ENCODE results near the gene UBE3C. TPM values are rescaled to one million over a fixed set of nuclear protein-coding genes. Genes with fewer than 3 reads are reported as not detected.
A peak's percentile ranks its signal among the peaks of the same experiment; 100 is the strongest.

Gene UBE3C
- total and polyA plus RNA-seq, 2 of the 13 experiments (the other 11 are each of a cell fraction or from before 2014, with no cell fraction given): 27.0 to 48.2 TPM

- TF ChIP-seq, protein P1, sequence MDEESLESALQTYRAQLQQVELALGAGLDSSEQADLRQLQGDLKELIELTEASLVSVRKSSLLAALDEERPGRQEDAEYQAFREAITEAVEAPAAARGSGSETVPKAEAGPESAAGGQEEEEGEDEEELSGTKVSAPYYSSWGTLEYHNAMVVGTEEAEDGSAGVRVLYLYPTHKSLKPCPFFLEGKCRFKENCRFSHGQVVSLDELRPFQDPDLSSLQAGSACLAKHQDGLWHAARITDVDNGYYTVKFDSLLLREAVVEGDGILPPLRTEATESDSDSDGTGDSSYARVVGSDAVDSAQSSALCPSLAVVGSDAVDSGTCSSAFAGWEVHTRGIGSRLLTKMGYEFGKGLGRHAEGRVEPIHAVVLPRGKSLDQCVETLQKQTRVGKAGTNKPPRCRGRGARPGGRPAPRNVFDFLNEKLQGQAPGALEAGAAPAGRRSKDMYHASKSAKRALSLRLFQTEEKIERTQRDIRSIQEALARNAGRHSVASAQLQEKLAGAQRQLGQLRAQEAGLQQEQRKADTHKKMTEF (CRISPR knock-in tag; IDR thresholded peaks at IDR 0.05): peak; percentile 49; the same call in 1 of the 2 replicates
- TF ChIP-seq, protein P2, sequence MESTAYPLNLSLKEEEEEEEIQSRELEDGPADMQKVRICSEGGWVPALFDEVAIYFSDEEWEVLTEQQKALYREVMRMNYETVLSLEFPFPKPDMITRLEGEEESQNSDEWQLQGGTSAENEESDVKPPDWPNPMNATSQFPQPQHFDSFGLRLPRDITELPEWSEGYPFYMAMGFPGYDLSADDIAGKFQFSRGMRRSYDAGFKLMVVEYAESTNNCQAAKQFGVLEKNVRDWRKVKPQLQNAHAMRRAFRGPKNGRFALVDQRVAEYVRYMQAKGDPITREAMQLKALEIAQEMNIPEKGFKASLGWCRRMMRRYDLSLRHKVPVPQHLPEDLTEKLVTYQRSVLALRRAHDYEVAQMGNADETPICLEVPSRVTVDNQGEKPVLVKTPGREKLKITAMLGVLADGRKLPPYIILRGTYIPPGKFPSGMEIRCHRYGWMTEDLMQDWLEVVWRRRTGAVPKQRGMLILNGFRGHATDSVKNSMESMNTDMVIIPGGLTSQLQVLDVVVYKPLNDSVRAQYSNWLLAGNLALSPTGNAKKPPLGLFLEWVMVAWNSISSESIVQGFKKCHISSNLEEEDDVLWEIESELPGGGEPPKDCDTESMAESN (CRISPR knock-in tag; conservative IDR thresholded peaks at IDR 0.05): no peak
- TF ChIP-seq ZHX1 (CRISPR knock-in tag; IDR thresholded peaks at IDR 0.05; ENCODE audit: low read depth) (no peak), ARHGAP35 (CRISPR knock-in tag; IDR thresholded peaks at IDR 0.05; ENCODE audit: borderline replicate concordance) (no peak), RBM39 (IDR thresholded peaks at IDR 0.05; ENCODE audit: low read depth, low read length, poor library complexity, severe bottlenecking) (peak; percentile 26), RXRB (CRISPR knock-in tag; IDR thresholded peaks at IDR 0.05; ENCODE audit: borderline replicate concordance) (0 out of 2 replicates have a peak, but pooled peaks have one; percentile 27), ARNTL (CRISPR knock-in tag; IDR thresholded peaks at IDR 0.05) (no peak), SETDB1 (CRISPR knock-in tag; IDR thresholded peaks at IDR 0.05; ENCODE audit: borderline replicate concordance) (no peak), PHF21A (CRISPR knock-in tag; IDR thresholded peaks at IDR 0.05) (0 out of 2 replicates have a peak, but pooled peaks have one; percentile 21), GZF1 (CRISPR knock-in tag; IDR thresholded peaks at IDR 0.05) (no peak), ZNF570 (CRISPR knock-in tag; IDR thresholded peaks at IDR 0.05; ENCODE audit: borderline replicate concordance) (no peak), ZNF558 (CRISPR knock-in tag; IDR thresholded peaks at IDR 0.05; ENCODE audit: borderline replicate concordance) (0 out of 2 replicates have a peak, but pooled peaks have one; percentile 38)
- TF ChIP-seq, protein P3, sequence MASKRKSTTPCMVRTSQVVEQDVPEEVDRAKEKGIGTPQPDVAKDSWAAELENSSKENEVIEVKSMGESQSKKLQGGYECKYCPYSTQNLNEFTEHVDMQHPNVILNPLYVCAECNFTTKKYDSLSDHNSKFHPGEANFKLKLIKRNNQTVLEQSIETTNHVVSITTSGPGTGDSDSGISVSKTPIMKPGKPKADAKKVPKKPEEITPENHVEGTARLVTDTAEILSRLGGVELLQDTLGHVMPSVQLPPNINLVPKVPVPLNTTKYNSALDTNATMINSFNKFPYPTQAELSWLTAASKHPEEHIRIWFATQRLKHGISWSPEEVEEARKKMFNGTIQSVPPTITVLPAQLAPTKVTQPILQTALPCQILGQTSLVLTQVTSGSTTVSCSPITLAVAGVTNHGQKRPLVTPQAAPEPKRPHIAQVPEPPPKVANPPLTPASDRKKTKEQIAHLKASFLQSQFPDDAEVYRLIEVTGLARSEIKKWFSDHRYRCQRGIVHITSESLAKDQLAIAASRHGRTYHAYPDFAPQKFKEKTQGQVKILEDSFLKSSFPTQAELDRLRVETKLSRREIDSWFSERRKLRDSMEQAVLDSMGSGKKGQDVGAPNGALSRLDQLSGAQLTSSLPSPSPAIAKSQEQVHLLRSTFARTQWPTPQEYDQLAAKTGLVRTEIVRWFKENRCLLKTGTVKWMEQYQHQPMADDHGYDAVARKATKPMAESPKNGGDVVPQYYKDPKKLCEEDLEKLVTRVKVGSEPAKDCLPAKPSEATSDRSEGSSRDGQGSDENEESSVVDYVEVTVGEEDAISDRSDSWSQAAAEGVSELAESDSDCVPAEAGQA (IDR thresholded peaks at IDR 0.05; ENCODE audit: low read depth): no peak
- TF ChIP-seq, protein P3 (CRISPR knock-in tag; IDR thresholded peaks at IDR 0.05; ENCODE audit: borderline replicate concordance): no peak
Measured at GRCh38 chr7:157292770-157293412, 154.2 kb downstream of the UBE3C start (continued).

Measured in HepG2 (cell line).